ENCODE measurements around the gene PPP2R2C.
A peak's percentile ranks its signal among the peaks of the same experiment; 100 is the strongest.

Gene PPP2R2C

GRCh38 chr4:6513678-6514077, 41.3 kb upstream of the PPP2R2C start:
- TF ChIP-seq CTCF (conservative IDR thresholded peaks at IDR 0.05; ENCODE audit: low read depth, low read length): no peak
- no peak for DNase-seq (ENCODE audit: low read depth)
- H3K4me3 ChIP-seq (ENCODE audit: low read depth, low read length): no peak overlapping the region

GRCh38 chr4:6509587-6509986, 37.2 kb upstream of the PPP2R2C start:
- peak; percentile 12 for DNase-seq (ENCODE audit: low read depth)
- H3K4me3 ChIP-seq (ENCODE audit: low read depth, low read length): no peak overlapping the region
- no peak for TF ChIP-seq CTCF (conservative IDR thresholded peaks at IDR 0.05; ENCODE audit: low read depth, low read length)

- no peak for TF ChIP-seq CTCF (conservative IDR thresholded peaks at IDR 0.05; ENCODE audit: low read depth, low read length)
- no peak for DNase-seq (ENCODE audit: low read depth)
- H3K4me3 ChIP-seq (ENCODE audit: low read depth, low read length): no peak overlapping the region
Measured at GRCh38 chr4:6507345-6507744, 34.9 kb upstream of the PPP2R2C start.

- H3K4me3 ChIP-seq (ENCODE audit: low read depth, low read length): no peak overlapping the region
- TF ChIP-seq CTCF (conservative IDR thresholded peaks at IDR 0.05; ENCODE audit: low read depth, low read length): no peak
- DNase-seq (ENCODE audit: low read depth): no peak
Measured at GRCh38 chr4:6506616-6507140, 34.3 kb upstream of the PPP2R2C start.

- no peak for TF ChIP-seq CTCF (conservative IDR thresholded peaks at IDR 0.05; ENCODE audit: low read depth, low read length)
- no peak overlapping the region for H3K4me3 ChIP-seq (ENCODE audit: low read depth, low read length)
- peak; percentile 19 for DNase-seq (ENCODE audit: low read depth)
Measured at GRCh38 chr4:6504900-6505496, 32.6 kb upstream of the PPP2R2C start.

- no peak for TF ChIP-seq CTCF (conservative IDR thresholded peaks at IDR 0.05; ENCODE audit: low read depth, low read length)
- DNase-seq (ENCODE audit: low read depth): no peak
- H3K4me3 ChIP-seq (ENCODE audit: low read depth, low read length): no peak overlapping the region
Measured at GRCh38 chr4:6502747-6503465, 30.5 kb upstream of the PPP2R2C start.

GRCh38 chr4:6502147-6502546, 29.7 kb upstream of the PPP2R2C start:
- no peak for TF ChIP-seq CTCF (conservative IDR thresholded peaks at IDR 0.05; ENCODE audit: low read depth, low read length)
- no peak for DNase-seq (ENCODE audit: low read depth)

More at GRCh38 chr4:6502147-6502546, 29.7 kb upstream of the PPP2R2C start:
- H3K4me3 ChIP-seq (ENCODE audit: low read depth, low read length): no peak overlapping the region
